ENCODE results near the gene FOXJ3. TPM values are rescaled to one million over a fixed set of nuclear protein-coding genes. Genes with fewer than 3 reads are reported as not detected.
A peak's percentile ranks its signal among the peaks of the same experiment; 100 is the strongest.

FOXJ3 gene
- polyA plus RNA-seq, 4 donors, result 33.4 to 46.4 (median 44.4) TPM

DNA sequence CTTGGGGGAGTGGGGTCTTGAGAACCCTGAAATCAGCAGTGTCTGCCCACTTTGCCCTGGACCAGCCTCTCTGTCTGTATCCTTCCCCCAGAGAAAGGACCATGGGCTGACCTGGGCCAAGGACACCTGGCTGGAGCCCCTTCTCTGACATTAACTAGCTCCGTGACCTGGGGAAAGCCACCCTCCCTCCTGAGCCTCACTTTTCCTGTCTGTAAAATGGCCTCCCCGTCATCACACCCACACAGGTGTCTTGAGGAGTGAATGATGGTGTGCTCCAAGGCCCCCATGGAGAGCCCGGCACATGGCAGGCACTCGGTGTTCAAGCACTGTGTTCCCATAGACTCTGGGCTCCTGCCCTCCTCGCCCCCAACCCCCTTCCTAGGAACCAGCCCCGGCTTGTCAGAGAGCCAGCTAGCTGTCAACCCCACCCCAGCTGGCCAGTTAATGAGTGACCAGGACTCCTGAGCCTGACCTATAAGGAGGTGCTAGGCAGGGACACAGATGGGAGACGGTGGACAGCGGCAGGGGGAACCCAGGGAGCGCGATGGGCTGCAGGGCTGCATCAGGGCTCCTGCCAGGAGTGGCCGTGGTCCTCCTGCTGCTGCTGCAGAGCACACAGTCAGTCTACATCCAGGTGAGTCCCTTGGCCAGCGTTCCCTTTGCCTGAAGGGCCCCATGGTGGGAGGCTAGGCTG is 182.0 kb downstream of the FOXJ3 start, which contains the start of gene GUCA2B:
TSS of gene GUCA2B (plus strand) at position 504 of the 694 bp plus-strand sequence. CDS start at position 545, 41 bp downstream.
- no peak for DNase-seq (ENCODE audit: low read depth in 4 of 4, low spot score in 3 of 4)

DNA sequence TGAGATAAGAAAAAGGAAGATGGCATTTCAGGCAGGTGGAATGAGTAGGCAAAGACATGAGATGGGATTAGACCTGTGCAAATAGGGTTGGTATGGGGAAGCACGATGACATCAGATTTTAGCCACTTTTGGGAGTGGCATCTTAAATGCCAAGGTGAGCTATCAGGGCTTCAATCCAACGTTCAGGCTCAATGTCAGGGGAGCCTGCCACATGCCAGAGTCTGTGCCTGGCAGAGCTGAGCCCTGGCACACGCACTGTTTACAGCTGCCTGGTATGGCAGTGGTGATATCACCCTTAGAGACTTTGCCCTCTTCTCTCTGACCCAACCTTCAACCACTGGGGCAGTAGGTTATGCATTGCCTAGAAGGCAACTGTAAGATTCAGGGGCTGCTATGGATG is 182.9 kb downstream of the FOXJ3 start:
- DNase-seq (ENCODE audit: low read depth in 4 of 4, low spot score in 3 of 4), result no peak

GRCh38 chr1:42150651-42151050 is 184.4 kb downstream of the FOXJ3 start:
- no peak for DNase-seq (ENCODE audit: low read depth in 4 of 4, low spot score in 3 of 4)

- DNase-seq (ENCODE audit: low read depth in 4 of 4, low spot score in 3 of 4), result no peak
Measured at GRCh38 chr1:42148166-42148565, 186.9 kb downstream of the FOXJ3 start.

DNA sequence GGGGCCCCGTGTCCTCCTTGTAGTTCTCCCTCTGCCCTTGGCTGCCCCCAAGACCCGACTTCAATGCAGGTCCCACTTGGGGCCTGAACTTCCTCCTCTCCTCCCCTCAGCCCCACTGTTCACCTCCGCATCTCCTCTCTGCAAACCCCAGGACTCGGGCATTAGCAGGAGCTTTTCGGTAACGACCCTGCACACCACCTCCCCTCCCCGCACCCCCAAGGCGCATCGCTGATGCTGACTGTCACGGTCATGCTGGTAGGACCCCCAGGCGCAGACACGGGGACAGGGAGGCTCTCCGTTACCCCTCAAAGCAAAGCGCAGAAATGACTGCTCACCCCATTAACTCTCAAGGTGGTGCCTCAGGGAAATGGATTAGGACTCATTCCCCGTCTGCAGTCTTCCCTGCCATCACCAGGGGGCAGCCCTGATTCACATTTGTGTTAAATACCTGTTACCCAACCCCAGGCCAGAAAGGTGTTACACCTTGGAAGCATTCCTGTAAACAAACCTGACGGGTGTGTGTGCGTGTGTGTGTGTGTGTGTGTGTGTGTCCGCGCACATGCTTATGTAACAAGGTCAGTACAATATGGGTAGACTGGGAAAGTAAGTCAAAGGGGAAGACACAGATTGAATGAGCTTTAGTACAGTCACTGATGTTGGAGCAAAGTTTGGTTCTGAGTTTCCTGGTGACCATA is 188.3 kb downstream of the FOXJ3 start:
- peak; percentile 34 to 67 (median 58) for DNase-seq (ENCODE audit: low read depth in 4 of 4, low spot score in 3 of 4)

DNA sequence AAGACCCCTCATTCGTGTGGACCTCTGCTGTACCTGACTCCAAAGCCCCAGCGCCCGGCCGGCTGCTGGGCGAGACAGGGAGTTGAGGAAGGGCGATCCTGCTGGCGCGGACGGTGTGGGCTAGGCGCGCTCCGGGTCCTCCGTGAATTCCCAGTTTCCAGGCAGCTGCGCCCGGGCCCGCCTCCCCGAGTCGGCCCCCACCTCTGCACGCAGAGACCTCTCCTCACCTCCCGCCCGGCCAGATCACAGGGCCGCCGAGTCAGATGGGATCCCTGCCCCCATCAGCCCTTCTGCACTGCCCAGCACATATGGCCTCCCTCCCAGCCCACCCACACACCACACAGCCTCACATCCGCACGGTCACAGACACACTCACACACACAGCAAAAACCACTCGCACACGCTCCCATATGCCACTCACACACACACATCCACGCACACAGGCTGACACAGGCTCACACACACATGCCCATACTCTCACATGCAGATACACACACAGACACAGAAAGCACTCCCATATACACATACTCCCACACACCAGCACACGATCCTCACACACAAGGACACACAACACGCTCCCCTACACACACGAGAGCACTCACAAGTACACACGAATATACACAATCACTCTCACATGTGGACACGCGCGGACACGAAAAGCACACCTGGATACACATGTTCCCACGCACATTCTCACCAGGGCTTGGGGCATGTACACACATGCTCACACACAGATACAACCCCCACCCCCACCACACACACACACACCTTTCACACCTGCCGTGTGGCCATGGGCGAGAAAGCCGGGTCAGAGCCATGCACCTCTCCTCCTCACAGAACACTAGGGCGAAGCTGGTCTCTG is 189.0 kb downstream of the FOXJ3 start:
- no peak for DNase-seq (ENCODE audit: low read depth in 4 of 4, low spot score in 3 of 4)

DNA sequence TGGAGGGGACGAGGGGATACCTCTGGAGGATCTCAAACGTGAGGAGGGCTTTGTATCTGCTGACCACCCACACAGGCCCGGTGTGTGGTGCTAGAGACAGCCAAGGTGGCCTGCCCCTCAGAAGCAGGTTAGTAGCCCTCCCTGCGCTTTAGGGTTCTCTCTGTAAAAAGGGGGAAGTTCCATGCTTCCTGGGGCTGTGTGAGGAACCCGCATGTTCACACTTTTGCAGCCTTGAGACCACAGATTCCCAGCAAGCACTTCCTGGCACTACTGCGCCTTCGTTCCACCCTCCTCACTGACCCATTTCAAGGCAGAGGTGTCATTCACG is 189.7 kb downstream of the FOXJ3 start:
- no peak for DNase-seq (ENCODE audit: low read depth in 4 of 4, low spot score in 3 of 4)

GRCh38 chr1:42144711-42145388 is 190.2 kb downstream of the FOXJ3 start:
- no peak for DNase-seq (ENCODE audit: low read depth in 4 of 4, low spot score in 3 of 4)

- DNase-seq (ENCODE audit: low read depth in 4 of 4, low spot score in 3 of 4), result no peak
Measured at GRCh38 chr1:42143896-42144710, 190.9 kb downstream of the FOXJ3 start.

DNA sequence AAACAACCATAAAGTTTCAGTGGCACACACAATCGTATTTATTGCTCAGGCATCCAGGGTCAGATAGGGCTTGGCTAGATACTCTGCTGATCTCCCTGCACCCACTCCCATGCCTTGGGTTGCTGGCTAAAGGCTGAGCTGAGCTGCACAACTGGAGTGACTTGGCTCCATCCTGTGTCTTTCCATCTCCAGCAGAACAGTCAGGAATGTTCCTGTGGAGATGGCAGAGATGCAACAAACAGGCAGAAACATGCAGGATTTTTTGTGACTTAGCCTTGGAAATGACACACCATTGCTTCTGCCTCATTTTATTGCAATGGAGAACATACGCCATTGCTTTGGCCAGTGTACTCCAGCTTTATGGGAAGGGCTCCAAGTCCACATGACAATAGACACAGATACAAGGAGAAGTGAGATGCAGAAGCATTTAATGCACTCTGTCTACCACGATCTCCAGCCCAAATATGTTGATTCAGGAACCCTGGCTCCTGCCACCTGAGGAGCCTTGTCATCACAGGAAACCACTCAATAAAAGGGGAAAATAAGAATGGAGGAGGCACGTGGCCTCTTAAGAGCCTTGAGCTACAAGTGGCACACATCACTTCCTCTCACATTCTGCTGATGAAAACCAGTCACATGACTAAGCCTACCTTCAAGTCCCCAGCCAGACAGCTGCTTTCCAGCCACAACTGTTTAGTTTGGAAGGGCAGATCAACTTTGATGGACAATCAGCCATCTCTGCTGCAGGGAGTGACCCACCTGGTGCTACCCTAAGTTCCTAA is 191.9 kb downstream of the FOXJ3 start:
- no peak for DNase-seq (ENCODE audit: low read depth in 4 of 4, low spot score in 3 of 4)

- no peak for DNase-seq (ENCODE audit: low read depth in 4 of 4, low spot score in 3 of 4)
Measured at GRCh38 chr1:42141978-42142377, 193.1 kb downstream of the FOXJ3 start.

- DNase-seq (ENCODE audit: low read depth in 4 of 4, low spot score in 3 of 4), result no peak
Measured at GRCh38 chr1:42140191-42140590, 194.8 kb downstream of the FOXJ3 start.

DNA sequence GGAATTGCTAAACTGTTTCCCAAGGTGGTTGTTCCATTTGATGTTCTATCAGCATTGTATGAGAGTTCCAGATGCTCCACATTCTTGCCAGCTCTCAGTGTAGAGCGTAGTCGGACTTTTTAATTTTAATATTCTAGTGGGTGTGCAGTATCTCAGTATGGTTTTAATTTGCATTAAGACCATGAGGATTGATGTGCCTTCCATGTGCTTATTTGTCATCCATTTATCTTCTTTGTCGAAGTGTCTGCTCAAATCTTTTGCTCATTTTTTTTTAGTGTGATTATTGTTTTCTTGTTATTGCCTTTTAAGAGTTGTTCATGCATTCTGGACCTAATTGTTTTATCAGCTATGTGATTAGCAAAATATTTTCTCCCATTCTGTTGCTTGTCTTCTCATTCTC is 195.6 kb downstream of the FOXJ3 start:
- no peak for DNase-seq (ENCODE audit: low read depth in 4 of 4, low spot score in 3 of 4)

DNA sequence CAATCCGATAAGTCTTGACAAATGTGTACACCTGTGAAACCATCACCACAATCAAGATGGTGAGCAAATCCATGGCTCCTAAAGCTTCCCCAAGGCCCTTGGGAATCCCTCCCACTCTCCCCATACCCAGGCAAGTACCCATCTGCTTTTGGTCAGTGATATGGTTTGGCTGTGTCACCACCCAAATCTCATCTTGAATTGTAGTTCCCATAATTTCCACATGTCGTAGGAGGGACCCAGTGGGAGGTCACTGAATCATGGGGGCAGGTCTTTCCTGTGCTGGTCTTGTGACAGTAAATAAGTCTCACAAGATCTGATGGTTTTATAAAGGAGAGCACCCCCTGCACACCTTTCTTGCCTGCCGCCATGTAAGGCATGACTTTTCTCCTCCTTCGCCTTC is 196.4 kb downstream of the FOXJ3 start:
- DNase-seq (ENCODE audit: low read depth in 4 of 4, low spot score in 3 of 4), result no peak

GRCh38 chr1:42137766-42138165 is 197.3 kb downstream of the FOXJ3 start:
- DNase-seq (ENCODE audit: low read depth in 4 of 4, low spot score in 3 of 4), result no peak

GRCh38 chr1:42136466-42136865 is 198.6 kb downstream of the FOXJ3 start:
- no peak for DNase-seq (ENCODE audit: low read depth in 4 of 4, low spot score in 3 of 4)

- no peak for DNase-seq (ENCODE audit: low read depth in 4 of 4, low spot score in 3 of 4)
Measured at GRCh38 chr1:42135426-42135825, 199.6 kb downstream of the FOXJ3 start.

DNA sequence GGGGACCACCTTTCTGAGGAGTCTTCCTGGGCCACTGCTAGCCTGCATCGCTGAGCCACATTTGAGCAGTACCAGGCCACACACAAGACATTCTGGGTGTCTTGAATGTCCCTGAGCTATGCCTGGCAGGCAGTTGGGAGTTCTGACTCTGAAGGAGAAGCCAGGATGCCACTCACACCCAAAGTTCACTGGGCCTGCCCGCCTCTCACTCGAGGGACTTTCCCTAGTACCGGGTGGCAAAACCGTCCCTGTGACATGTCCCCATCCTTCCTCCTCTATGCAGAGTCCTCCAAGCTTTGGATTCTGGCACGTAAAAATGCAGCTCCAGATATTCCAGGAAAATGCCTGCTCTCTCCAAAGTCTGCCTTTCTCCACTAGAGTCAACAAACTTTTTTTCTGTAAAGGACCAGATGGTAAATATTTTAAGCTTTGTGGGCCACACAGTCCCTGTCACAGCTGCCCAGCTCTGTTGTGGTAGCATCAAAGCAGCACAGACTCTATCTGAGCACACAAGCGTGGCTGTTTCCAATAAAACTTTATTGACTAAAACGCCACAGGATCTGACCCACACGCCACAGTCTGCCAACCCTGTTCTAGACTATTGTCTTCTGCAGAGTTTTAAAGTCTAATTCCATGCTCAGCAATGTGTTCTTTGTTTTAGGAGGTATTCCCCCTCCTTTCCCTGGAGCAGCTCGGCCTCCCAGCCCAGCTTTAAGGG is 201.1 kb downstream of the FOXJ3 start:
- DNase-seq (ENCODE audit: low read depth in 4 of 4, low spot score in 3 of 4), result no peak

- DNase-seq (ENCODE audit: low read depth in 4 of 4, low spot score in 3 of 4), result no peak
Measured at GRCh38 chr1:42133390-42133789, 201.6 kb downstream of the FOXJ3 start.

Data from right renal pelvis (tissue), 4 donors.